IPS DF 4.7 (cell line): ENCODE data around the gene ARL4D.

Source experiments
- DNase-seq: peaks from one replicate; pipeline ENCODE4 v3.0.0-alpha.2; 2013; ENCODE audit warnings: low spot score; ENCODE audit errors: extremely low read depth

The ARL4D gene

GRCh38 chr17:43423777-43424455, 25.1 kb downstream of the ARL4D start:
- DNase-seq = no peak

DNA sequence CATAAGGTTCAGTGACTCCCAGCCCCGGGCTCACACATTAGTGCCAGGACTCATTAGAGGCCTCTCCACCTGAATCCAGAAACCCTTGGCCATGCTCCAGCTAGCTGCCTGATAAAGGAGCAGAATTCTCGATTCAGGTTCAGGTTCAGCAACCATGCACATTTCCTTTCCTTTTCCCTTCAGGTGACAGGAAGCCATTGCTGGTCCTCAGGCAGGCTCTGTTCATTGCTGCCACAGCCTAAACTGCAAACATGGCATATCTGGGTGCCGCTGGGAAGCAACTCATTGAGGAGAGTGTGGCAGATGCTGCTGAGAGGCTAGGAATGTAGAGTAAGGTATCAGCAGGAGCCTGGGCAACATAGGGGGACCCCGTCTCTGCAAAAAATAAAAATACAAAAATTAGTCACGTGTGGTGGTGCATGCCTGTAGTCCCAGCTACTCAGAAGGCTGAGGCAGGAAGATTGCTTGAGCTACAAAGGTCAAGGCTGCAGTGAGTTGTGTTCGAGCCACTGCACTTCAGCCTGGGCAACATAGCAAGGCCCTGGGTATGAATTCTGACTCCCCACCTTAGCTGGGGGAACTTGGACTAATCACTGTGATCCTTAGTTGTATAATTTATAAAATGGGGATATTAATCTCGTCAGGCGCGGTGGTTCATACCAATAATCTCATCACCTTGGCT, 28.7 kb downstream of the ARL4D start:
- no peak for DNase-seq

DNA sequence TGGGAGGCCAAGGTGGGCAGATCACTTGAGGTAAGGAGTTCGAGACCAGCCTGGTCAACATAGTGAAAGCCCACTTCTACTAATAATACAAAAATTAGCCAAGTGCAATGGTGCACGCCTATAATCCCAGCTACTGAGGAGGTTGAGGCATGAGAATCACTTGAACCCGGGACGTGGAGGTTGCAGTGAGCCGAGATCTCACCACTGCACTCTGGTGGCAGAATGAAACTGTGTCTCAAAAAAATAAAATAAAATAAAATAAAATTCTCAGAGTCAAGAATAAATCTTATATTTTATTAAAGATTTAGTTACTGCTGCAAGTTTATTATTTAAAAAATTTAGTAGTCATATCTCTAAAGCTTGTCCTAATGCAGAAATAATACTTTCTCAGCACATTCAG, 29.7 kb downstream of the ARL4D start:
- no peak for DNase-seq

DNA sequence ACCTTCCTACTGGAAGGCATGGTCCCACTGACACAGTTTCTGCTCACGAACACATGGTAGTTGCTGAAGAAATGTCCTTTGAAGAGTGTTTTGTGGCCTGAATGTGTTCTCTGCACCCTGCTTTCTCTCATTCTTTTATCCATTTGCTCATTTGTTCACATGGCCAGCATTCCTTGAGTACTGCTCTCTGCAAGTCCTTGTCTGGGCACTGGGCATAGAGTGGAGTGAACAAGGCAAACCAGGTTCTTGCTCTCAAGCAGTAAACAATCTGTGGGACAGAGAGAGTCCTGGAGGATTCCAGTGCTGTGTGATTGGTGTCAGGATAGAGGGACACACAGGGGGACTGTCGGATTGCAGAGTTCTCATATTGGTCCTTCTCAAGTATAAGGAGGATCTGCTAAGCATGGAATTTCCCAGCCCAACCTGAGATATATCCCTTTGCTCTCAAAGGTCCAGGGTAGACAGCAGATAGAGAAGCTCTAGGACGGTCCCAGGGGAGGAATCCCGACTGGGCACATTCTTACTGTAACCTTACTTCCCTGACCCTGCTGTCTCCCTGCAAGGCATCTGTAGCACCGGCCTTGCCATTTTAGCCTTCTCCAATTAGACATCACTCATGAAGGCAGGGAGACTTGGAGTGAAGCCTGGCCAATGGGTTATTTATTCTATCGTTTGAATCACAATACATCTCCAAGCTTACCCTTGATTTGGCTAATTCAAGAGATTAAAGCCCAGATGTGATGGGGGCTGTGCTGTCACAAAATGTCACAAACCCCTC, 32.3 kb downstream of the ARL4D start:
- no peak for DNase-seq

GRCh38 chr17:43431714-43432523, 33.1 kb downstream of the ARL4D start:
- DNase-seq = no peak

GRCh38 chr17:43434902-43435319, 36.1 kb downstream of the ARL4D start:
- DNase-seq = no peak

GRCh38 chr17:43437756-43438155, 39.0 kb downstream of the ARL4D start:
- no peak for DNase-seq

GRCh38 chr17:43438626-43439025, 39.8 kb downstream of the ARL4D start:
- no peak for DNase-seq

DNA sequence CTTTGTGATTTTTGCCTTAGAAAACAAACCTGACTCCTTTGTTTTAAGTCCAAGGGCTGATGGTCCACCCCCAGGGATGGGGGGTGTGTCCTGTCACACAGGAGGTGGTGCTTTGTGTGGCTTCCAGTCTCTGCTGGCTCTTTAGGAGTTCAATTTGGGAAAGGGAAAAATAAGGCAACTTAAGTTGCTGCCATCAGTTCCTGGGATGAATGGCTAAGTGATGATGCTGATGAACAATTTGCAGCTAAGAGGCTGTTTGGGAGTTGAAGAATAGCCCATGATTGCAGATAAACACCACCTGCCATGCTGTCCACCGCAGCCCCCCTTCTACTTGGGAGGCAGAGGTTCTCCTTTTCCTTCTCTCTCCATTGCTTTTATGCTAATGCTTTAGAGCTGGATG, 40.2 kb downstream of the ARL4D start:
- DNase-seq = no peak

DNA sequence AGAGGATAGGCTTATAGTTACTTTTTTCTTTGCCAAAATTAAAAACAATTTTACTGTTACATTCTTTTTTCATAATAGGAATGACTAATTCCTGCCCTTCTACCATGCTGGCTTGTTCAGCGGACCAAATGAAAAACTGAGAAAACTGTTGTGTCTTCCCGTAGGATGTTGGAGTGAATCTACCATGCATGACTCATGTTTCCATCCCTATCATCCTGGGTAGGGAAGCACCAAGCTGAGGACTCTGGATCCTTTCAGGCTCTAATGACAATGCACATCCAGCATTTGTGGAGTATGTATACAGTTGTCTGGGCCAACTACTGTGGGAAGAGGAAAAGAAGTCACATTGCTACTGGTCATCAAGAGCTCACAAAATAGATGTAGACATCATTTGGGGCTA, 43.9 kb downstream of the ARL4D start:
- no peak for DNase-seq

- no peak for DNase-seq
Measured at GRCh38 chr17:43443381-43443780, 44.6 kb downstream of the ARL4D start.

GRCh38 chr17:43444223-43445008, 45.6 kb downstream of the ARL4D start:
- DNase-seq = no peak

DNA sequence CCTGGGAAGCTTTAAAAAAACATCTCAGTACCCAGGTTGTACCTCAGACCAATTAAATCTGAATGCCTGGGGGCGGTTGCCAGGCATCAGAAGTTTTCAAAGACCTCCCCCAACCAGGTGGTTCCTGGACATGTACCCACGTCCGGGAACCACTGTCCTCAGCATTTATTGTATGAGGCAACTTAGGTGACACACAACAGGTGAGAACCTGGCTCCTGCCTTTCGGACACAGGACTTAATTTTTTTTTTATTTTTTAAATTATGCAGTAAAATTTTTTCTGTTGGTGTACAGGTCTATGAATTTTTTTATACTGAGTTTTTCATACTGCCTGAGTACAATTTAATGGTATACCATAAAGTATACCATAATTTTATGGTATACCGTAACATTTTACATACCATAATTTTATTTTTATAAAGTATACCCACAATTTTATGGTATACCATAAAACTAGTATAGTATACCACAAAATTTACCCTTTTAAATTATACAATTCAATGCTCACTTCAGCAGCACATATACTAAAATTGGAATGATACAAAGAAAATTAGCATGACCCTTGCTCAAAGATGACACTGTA, 46.3 kb downstream of the ARL4D start:
- DNase-seq = no peak

- DNase-seq = no peak
Measured at GRCh38 chr17:43446773-43447172, 48.0 kb downstream of the ARL4D start.

- DNase-seq = no peak
Measured at GRCh38 chr17:43448720-43449469, 50.1 kb downstream of the ARL4D start.

GRCh38 chr17:43449470-43450248, 50.9 kb downstream of the ARL4D start:
- no peak for DNase-seq
